Hepatocyte (in vitro differentiated cells): ENCODE results near the gene PDGFA.

Experiments used
- EZH2 ChIP-seq: fragments of 200-600 bp; sonication (generic); IDR thresholded peaks from 2 replicates; pipeline ENCODE4 v1.6.1; 2016; ENCODE audit warnings: antibody characterized with exemption, mild to moderate bottlenecking, borderline replicate concordance
- TF ChIP-seq, protein P1 (sequence below): fragments of 200-600 bp; sonication (generic); IDR thresholded peaks from 2 replicates; pipeline ENCODE4 v1.5.1; 2016; ENCODE audit warnings: antibody characterized with exemption, mild to moderate bottlenecking; ENCODE audit not compliant: poor library complexity

GRCh38 chr7:477626-478220, 41.9 kb downstream of the PDGFA start:
- TF ChIP-seq, protein P1, sequence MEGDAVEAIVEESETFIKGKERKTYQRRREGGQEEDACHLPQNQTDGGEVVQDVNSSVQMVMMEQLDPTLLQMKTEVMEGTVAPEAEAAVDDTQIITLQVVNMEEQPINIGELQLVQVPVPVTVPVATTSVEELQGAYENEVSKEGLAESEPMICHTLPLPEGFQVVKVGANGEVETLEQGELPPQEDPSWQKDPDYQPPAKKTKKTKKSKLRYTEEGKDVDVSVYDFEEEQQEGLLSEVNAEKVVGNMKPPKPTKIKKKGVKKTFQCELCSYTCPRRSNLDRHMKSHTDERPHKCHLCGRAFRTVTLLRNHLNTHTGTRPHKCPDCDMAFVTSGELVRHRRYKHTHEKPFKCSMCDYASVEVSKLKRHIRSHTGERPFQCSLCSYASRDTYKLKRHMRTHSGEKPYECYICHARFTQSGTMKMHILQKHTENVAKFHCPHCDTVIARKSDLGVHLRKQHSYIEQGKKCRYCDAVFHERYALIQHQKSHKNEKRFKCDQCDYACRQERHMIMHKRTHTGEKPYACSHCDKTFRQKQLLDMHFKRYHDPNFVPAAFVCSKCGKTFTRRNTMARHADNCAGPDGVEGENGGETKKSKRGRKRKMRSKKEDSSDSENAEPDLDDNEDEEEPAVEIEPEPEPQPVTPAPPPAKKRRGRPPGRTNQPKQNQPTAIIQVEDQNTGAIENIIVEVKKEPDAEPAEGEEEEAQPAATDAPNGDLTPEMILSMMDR = no peak
- TF ChIP-seq EZH2 = no peak
